ENCODE measurements around the gene TAS1R2. TPM values are rescaled to one million over a fixed set of nuclear protein-coding genes. Genes with fewer than 3 reads are reported as not detected.

TAS1R2 gene
- total RNA-seq, 1 donor, result not detected

DNA sequence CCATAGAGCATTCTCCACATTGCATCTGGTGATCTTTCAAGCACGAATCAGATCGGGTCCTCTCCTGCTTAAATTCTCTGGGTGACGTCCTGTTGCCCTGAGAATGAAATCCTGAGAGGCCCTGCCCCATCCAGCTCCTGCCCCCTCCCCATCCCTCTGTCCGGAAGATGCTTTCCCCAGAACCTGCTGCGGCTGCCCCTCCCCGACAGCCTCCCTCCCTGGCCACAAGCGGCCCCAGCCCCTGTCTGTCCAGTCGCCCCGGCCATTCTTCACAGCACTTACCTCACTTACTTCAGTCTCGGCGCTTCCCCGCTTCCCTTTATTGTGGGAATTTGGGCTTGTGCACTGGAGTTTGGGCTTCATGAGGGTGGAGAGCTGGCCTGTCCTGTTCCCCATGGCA is 40.3 kb downstream of the TAS1R2 start:
- DNase-seq (ENCODE audit: low read depth), result no peak
- TF ChIP-seq, protein P1, sequence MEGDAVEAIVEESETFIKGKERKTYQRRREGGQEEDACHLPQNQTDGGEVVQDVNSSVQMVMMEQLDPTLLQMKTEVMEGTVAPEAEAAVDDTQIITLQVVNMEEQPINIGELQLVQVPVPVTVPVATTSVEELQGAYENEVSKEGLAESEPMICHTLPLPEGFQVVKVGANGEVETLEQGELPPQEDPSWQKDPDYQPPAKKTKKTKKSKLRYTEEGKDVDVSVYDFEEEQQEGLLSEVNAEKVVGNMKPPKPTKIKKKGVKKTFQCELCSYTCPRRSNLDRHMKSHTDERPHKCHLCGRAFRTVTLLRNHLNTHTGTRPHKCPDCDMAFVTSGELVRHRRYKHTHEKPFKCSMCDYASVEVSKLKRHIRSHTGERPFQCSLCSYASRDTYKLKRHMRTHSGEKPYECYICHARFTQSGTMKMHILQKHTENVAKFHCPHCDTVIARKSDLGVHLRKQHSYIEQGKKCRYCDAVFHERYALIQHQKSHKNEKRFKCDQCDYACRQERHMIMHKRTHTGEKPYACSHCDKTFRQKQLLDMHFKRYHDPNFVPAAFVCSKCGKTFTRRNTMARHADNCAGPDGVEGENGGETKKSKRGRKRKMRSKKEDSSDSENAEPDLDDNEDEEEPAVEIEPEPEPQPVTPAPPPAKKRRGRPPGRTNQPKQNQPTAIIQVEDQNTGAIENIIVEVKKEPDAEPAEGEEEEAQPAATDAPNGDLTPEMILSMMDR (IDR thresholded peaks at IDR 0.05; ENCODE audit: insufficient read depth, low read length), result no peak
- no peak overlapping the region for H3K4me3 ChIP-seq (ENCODE audit: low read depth, low read length)

GRCh38 chr1:18817795-18818435 is 41.5 kb downstream of the TAS1R2 start:
- TF ChIP-seq, protein P1 (IDR thresholded peaks at IDR 0.05; ENCODE audit: insufficient read depth, low read length), result no peak
- no peak for DNase-seq (ENCODE audit: low read depth)
- H3K4me3 ChIP-seq (ENCODE audit: low read depth, low read length), result no peak overlapping the region

DNA sequence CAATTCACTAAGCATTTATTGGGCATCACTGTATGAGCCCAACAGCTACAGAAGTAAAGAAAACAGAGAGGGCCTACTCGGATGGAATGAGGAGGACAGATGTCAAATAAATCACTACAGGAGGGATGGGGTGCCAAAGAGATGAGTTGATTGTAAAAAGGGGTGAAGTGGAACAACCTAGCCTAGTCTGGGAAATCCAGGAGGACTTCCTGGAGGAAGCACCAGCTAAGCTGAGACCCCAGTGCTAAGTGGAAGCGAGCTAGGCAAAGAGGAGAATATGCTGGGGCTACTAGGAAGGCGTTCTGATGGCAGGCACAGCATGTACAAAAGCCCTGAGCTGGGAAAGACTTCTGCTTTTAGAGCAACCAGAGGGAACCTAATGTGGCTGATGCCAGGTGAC is 42.1 kb downstream of the TAS1R2 start:
- H3K4me3 ChIP-seq (ENCODE audit: low read depth, low read length), result no peak overlapping the region
- DNase-seq (ENCODE audit: low read depth), result no peak
- TF ChIP-seq, protein P1 (IDR thresholded peaks at IDR 0.05; ENCODE audit: insufficient read depth, low read length), result no peak

DNA sequence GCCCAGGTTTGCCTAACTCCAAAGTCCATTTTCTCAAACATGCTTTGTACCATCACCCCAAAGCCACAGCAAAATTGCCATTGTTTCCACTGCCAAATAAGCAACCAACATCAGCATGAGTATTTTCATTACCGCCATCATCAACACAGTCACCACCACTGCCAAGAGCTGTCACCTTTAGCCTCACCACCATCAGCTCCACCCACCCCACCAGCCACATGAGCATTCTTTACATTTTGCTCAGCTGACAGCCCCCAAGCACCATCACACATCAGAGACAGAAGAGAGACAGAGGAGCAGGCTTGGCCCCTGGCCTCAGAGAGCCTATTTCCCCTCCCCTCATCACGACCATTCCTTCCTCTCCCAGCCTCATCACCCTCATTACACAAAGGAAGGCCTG is 42.7 kb downstream of the TAS1R2 start:
- TF ChIP-seq, protein P1 (IDR thresholded peaks at IDR 0.05; ENCODE audit: insufficient read depth, low read length), result no peak
- DNase-seq (ENCODE audit: low read depth), result no peak
- no peak overlapping the region for H3K4me3 ChIP-seq (ENCODE audit: low read depth, low read length)

DNA sequence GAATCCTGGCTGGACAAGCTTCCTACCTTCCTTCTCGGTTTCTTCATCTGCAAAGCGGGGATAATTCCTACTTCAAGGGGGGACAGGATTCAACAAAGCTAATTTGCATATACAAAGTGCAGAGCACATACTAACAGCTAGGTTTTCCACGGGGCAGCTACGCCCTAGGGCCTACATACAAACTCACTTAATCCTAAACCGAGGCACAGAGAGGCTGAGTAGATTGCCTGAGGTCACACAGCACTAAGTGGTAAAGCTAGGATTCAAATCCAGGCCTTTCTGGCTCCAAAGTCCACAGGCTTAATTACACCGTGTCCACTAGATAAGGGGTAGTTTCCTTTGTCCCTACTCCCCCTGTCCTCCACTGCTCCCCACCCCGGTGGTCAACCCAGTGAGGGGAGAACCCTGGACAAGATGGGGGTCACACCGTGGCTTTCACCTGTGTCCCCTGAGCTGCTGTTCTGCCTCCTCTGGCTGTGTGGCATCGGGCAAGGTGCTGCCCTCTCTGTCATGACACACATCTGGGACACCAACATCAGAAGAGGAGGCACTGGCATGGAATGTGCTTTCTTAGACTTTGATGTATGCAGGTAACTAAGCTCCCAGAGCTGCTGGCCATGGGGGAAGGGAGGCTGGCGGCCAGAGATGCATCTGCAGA is 44.5 kb downstream of the TAS1R2 start:
- TF ChIP-seq, protein P1 (IDR thresholded peaks at IDR 0.05; ENCODE audit: insufficient read depth, low read length), result no peak
- no peak for DNase-seq (ENCODE audit: low read depth)
- no peak overlapping the region for H3K4me3 ChIP-seq (ENCODE audit: low read depth, low read length)

DNA sequence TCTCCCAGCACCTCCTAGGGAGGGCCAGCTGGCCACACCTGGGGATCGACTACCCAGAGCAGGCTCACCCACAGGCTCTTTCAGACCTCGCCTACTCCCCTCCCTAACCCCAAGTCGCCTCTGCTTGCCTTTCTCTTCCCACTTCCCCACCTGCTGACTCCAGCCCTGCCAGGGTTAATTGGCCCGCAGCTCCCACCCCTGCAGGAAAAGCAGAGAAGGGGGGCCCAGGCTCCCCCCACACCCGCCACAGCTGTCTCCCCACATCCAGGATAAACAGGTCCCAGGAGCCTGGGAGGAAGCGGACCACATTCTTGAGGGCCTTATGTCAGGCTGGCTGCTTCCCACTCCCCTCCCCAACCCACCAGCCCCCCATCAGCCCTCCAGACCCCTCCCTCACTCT is 45.0 kb downstream of the TAS1R2 start:
- no peak for DNase-seq (ENCODE audit: low read depth)
- H3K4me3 ChIP-seq (ENCODE audit: low read depth, low read length), result no peak overlapping the region
- TF ChIP-seq, protein P1 (IDR thresholded peaks at IDR 0.05; ENCODE audit: insufficient read depth, low read length), result no peak
